ENCODE data around the gene SRM. TPM values are rescaled to one million over a fixed set of nuclear protein-coding genes. Genes with fewer than 3 reads are reported as not detected.

Gene SRM
- total RNA-seq, 2 donors from 2014 or later, result 19.8 to 86.2 TPM

GRCh38 chr1:11012260-11013159, 47.3 kb downstream of the SRM start, which contains the start of gene TARDBP:
Gene TARDBP, plus strand, starts transcription at chr1:11012654. Its CDS starts 1,074 bp downstream, at chr1:11013728.
- peak within 1 kb of the TSS; percentile 98 for H3K27ac ChIP-seq
- H3K4me1 ChIP-seq, result peaks cover 14% of the 10 kb centered on the region
- peak; percentile 90 for DNase-seq
- TF ChIP-seq CTCF (IDR thresholded peaks at IDR 0.05), result no peak
- no peaks in the 10 kb centered on the region for H3K9me3 ChIP-seq
- intact Hi-C loops (cut with DNase I), result no loop called here
- H3K36me3 ChIP-seq, result peaks cover 17% of the 10 kb centered on the region
- H3K4me3 ChIP-seq, result peak within 1 kb of the TSS; percentile 100
- no peaks in the 10 kb centered on the region for H3K27me3 ChIP-seq
- H3K9ac ChIP-seq (ENCODE audit: low read depth in 2 of 2, low read length in 2 of 2), result peak within 1 kb of the TSS; percentile 86 to 99

Other genes with a start within 250 kb of the SRM start
- 100 to 1,000 TPM; 126 to 178 TPM for gene TARDBP, start 47.4 kb downstream of the SRM start, total RNA-seq
- under 1 TPM in 1 of 2 donors, not detected in 1; 0.32 TPM for gene MASP2, start 12.8 kb downstream of the SRM start, total RNA-seq
- 10 to 100 TPM; 48.0 to 55.2 TPM for gene EXOSC10, start 39.9 kb upstream of the SRM start, total RNA-seq
- gene ANGPTL7, start 129.3 kb upstream of the SRM start, total RNA-seq, result 1 to 10 TPM in 1 of 2 donors, not detected in 1; 1.0 TPM
- 10 to 100 TPM; 29.9 to 50.2 TPM for gene MTOR, start 202.5 kb upstream of the SRM start, total RNA-seq
- 10 to 100 TPM in 1 of 2 donors, 1 to 10 TPM in 1; 7.9 to 14.4 TPM for gene UBIAD1, start 213.2 kb upstream of the SRM start, total RNA-seq